ENCODE data around the gene TPGS1.

TPGS1 gene

GRCh38 chr19:506404-507285, 652 bp upstream of the TPGS1 start:
- TF ChIP-seq, protein P1, sequence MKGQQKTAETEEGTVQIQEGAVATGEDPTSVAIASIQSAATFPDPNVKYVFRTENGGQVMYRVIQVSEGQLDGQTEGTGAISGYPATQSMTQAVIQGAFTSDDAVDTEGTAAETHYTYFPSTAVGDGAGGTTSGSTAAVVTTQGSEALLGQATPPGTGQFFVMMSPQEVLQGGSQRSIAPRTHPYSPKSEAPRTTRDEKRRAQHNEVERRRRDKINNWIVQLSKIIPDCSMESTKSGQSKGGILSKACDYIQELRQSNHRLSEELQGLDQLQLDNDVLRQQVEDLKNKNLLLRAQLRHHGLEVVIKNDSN (IDR thresholded peaks at IDR 0.05), result 0 out of 2 replicates have a peak, but pooled peaks have one; percentile 11
- TF ChIP-seq TAF1 (IDR thresholded peaks at IDR 0.05; ENCODE audit: low read depth) (no peak; the same call in 1 of the 2 replicates), CREB1 (IDR thresholded peaks at IDR 0.05; ENCODE audit: low read depth) (no peak), RAD21 (IDR thresholded peaks at IDR 0.05; ENCODE audit: low read depth) (peak; percentile 68), ZBTB7A (IDR thresholded peaks at IDR 0.05; ENCODE audit: low read depth) (peak; percentile 100), NFIC (IDR thresholded peaks at IDR 0.05) (peak; percentile 89)

GRCh38 chr19:508204-509150, 1.2 kb downstream of the TPGS1 start:
- TF ChIP-seq CEBPB (IDR thresholded peaks at IDR 0.05) (no peak), NFIC (IDR thresholded peaks at IDR 0.05) (no peak), TCF12 (IDR thresholded peaks at IDR 0.05; ENCODE audit: low read depth) (no peak), ZBTB7A (IDR thresholded peaks at IDR 0.05; ENCODE audit: low read depth) (no peak), REST (IDR thresholded peaks at IDR 0.05; ENCODE audit: low read depth) (no peak), YY1 (IDR thresholded peaks at IDR 0.05; ENCODE audit: low read depth) (no peak)
- TF ChIP-seq, protein P1 (IDR thresholded peaks at IDR 0.05), result no peak
- TF ChIP-seq, protein P2, sequence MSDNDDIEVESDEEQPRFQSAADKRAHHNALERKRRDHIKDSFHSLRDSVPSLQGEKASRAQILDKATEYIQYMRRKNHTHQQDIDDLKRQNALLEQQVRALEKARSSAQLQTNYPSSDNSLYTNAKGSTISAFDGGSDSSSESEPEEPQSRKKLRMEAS (IDR thresholded peaks at IDR 0.05), result no peak

DNA sequence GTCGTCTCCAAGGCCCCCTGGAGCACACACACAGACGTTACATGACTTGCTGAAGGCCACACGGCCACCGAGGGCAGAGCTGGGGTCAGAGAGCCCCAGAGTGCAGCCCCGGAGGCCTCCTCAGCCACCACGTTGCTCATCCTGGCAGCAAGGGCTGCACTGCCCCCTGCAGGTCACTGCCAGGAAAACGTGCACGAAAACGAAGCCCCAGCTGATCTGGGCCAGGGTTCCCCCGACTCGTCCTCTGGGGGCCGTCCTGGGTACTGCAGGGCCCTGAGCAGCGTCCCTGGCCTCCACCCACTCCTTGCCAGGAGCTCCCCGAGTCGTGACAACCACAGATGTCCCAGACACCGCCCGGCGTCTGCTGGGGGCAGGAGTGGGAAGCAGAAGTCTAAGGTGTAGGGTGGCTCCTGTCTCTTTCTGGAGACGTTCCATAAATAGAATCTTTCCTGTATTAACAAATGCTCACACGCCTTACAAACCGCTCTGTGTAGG, 3.4 kb downstream of the TPGS1 start:
- TF ChIP-seq RAD21 (IDR thresholded peaks at IDR 0.05; ENCODE audit: low read depth), result peak; percentile 63
- TF ChIP-seq, protein P2 (IDR thresholded peaks at IDR 0.05), result peak; percentile 72
- TF ChIP-seq NFIC (IDR thresholded peaks at IDR 0.05), result no peak

GRCh38 chr19:511101-511851, 4.0 kb downstream of the TPGS1 start:
- TF ChIP-seq EP300 (IDR thresholded peaks at IDR 0.05; ENCODE audit: borderline replicate concordance) (no peak), CREB1 (IDR thresholded peaks at IDR 0.05; ENCODE audit: low read depth) (no peak), YY1 (IDR thresholded peaks at IDR 0.05; ENCODE audit: low read depth) (no peak), RAD21 (IDR thresholded peaks at IDR 0.05; ENCODE audit: low read depth) (no peak), TEAD4 (IDR thresholded peaks at IDR 0.05) (no peak), NFIC (IDR thresholded peaks at IDR 0.05) (no peak), FOXM1 (IDR thresholded peaks at IDR 0.05; ENCODE audit: borderline replicate concordance, low read depth) (no peak), ZBTB7A (IDR thresholded peaks at IDR 0.05; ENCODE audit: low read depth) (no peak), TCF12 (IDR thresholded peaks at IDR 0.05; ENCODE audit: low read depth) (no peak), CEBPB (IDR thresholded peaks at IDR 0.05) (no peak), TAF1 (IDR thresholded peaks at IDR 0.05; ENCODE audit: low read depth) (no peak), EGR1 (IDR thresholded peaks at IDR 0.05) (no peak)
- TF ChIP-seq, protein P1 (IDR thresholded peaks at IDR 0.05), result no peak
- TF ChIP-seq, protein P2 (IDR thresholded peaks at IDR 0.05), result no peak

DNA sequence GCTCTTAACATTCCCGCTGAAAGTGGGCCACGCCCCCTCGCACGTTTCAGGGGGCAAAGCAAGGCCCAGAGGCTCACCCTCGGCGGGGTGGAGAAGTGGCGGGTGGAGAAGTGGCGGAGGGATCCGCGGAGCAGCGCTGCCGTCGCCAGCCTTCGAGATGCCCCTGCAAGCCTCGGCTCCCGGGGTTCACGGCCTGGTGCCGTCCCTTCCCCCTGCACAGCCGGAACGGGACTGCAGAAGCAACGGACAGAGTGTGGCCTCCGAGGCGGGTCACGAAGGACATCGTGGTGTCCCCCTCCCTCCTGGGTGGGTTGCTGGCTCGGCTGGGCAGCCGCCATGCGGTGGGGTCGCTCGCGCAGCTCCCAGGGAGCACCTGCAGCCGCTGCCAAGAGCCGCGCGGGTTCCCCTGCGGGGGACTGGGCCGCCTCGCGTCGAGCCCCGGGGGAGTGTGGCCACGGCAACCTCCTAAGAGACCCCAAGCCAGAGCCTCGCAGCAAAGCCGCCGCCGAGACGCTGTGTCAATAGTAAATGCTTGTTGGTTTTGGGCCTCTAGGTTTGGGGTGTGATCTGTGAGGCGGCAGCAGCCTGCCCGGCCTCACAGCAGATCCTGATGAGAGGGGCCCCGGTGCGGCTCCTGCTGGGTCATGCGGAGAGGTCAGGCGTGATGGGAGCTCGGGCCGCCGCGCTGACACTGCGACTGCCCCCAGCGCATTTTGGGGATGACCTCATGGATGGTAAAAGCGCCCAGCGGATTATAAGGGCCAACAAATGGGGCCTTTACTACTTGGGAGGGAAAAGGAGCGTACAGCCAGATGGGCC, 5.5 kb downstream of the TPGS1 start:
- TF ChIP-seq RAD21 (IDR thresholded peaks at IDR 0.05; ENCODE audit: low read depth) (no peak), CREB1 (IDR thresholded peaks at IDR 0.05; ENCODE audit: low read depth) (no peak), TCF12 (IDR thresholded peaks at IDR 0.05; ENCODE audit: low read depth) (no peak), CEBPB (IDR thresholded peaks at IDR 0.05) (no peak)
- TF ChIP-seq, protein P2 (IDR thresholded peaks at IDR 0.05), result no peak
